HCT116 (cell line): ENCODE data around the gene UQCR11. TPM values are rescaled to one million over a fixed set of nuclear protein-coding genes. Genes with fewer than 3 reads are reported as not detected.

Source experiments
- ATAC-seq: fragments of 200-7000 bp; cut with Tn5 transposase; 2 replicates; pipeline ENCODE4 v1.9.1; 2020; ENCODE audit warnings: mild to moderate bottlenecking, moderate library complexity
- BruUV-seq: library from RNA; stranded (reverse); fragments of 400-500 nt; replicated peaks from 2 replicates; lab custom pipeline; 2021; lab: Mats Ljungman, UMichigan
- CTCF ChIA-PET: fragments of 300-600 bp; sonication (Branson Sonifier 250); formaldehyde crosslinking; loops from one replicate; lab custom pipeline; 2021; ENCODE audit warnings: antibody characterized with exemption; lab: Charles Lee
- POLR2A ChIA-PET: fragments of 300-600, 350-600 bp; sonication (Branson Sonifier 250); formaldehyde crosslinking; loops from one replicate; lab custom pipeline; 2021; ENCODE audit warnings: antibody characterized with exemption; lab: Charles Lee
- RAD21 ChIA-PET, 2 experiments: fragments of 300-600 bp; sonication (Branson Sonifier 250); formaldehyde crosslinking; loops; one replicate each; lab custom pipeline; 2023; ENCODE audit warnings: low total read pairs in 2 of 2; ENCODE audit not compliant: uncharacterized antibody in 2 of 2, unreplicated experiment in 2 of 2, low non-redundant PET in 1 of 2; lab: Charles Lee
- DNase-seq: peaks from one replicate; pipeline ENCODE4 v3.0.0-alpha.2; 2010; ENCODE audit warnings: low read depth, low spot score
- H2AFZ ChIP-seq: fragments of 200-600 bp; shearing (Covaris generic), sonication (generic); 2 replicates; pipeline ENCODE4 v1.6.1; 2017; ENCODE audit warnings: low read depth, mixed run types, mixed read lengths, antibody characterized with exemption, low read length; ENCODE audit not compliant: poor library complexity, severe bottlenecking
- H3K27ac ChIP-seq: 2 replicates; pipeline ENCODE4 v1.5.1; 2012; ENCODE audit warnings: low read depth, low read length
- H3K27me3 ChIP-seq: fragments of 200-600 bp; sonication (generic); 2 replicates; pipeline ENCODE4 v1.6.1; 2016; ENCODE audit warnings: mixed run types, low read length, mixed read lengths; ENCODE audit not compliant: insufficient read depth
- H3K36me3 ChIP-seq, 2 experiments: fragments of 200-500 bp in 1 of 2; fragments of 200-600 bp in 1 of 2; sonication (Bioruptor generic) in 1 of 2; sonication (generic) in 1 of 2; 2 replicates each; pipeline versions ENCODE4 v1.5.1 to v1.6.1; 2014 to 2016; ENCODE audit warnings: low read length in 2 of 2, inconsistent platforms in 1 of 2, mixed read lengths in 1 of 2, mixed run types in 1 of 2; ENCODE audit not compliant: insufficient read depth in 2 of 2, control insufficient read depth in 1 of 2
- H3K4me1 ChIP-seq, 2 experiments: fragments of 200-600 bp in 1 of 2; sonication (generic) in 1 of 2; 2 replicates each; pipeline versions ENCODE4 v1.5.1 to v1.6.1; 2012 to 2017; ENCODE audit warnings: low read length in 2 of 2, inconsistent platforms in 1 of 2, mild to moderate bottlenecking in 1 of 2, mixed read lengths in 1 of 2, mixed run types in 1 of 2, moderate library complexity in 1 of 2; ENCODE audit not compliant: insufficient read depth in 2 of 2, control insufficient read depth in 1 of 2
- H3K4me2 ChIP-seq: fragments of 200-600 bp; sonication (generic); 2 replicates; pipeline ENCODE4 v1.6.1; 2017; ENCODE audit warnings: mixed run types, low read length, mixed read lengths
- H3K4me3 ChIP-seq, 2 experiments: fragments of 200-600 bp in 1 of 2; sonication (generic) in 1 of 2; replicated peaks in 1 of 2; 2 replicates each; pipeline ENCODE4 v1.5.1; 2011 to 2016; ENCODE audit warnings: low read length in 2 of 2, control low read depth in 1 of 2, low read depth in 1 of 2, mild to moderate bottlenecking in 1 of 2, mixed read lengths in 1 of 2, mixed run types in 1 of 2
- H3K79me2 ChIP-seq: fragments of 200-600 bp; sonication (generic); 2 replicates; pipeline ENCODE4 v1.6.1; 2017; ENCODE audit warnings: mild to moderate bottlenecking, mixed run types, low read length, moderate library complexity, mixed read lengths; ENCODE audit not compliant: insufficient read depth
- H3K9ac ChIP-seq: fragments of 200-600 bp; sonication (generic); 2 replicates; pipeline ENCODE4 v1.6.1; 2016; ENCODE audit warnings: low read length, mixed read lengths
- H3K9me2 ChIP-seq: fragments of 200-600 bp; sonication (generic), shearing (Covaris generic); 2 replicates; pipeline ENCODE4 v1.6.1; 2017; ENCODE audit warnings: mixed run types, mild to moderate bottlenecking, moderate library complexity; ENCODE audit not compliant: insufficient read depth
- H3K9me3 ChIP-seq, 2 experiments: fragments of 200-500 bp in 1 of 2; fragments of 200-600 bp in 1 of 2; sonication (Bioruptor generic) in 1 of 2; sonication (generic) in 1 of 2; 2 replicates each; pipeline ENCODE4 v1.6.1; 2014 to 2017; ENCODE audit warnings: low read length in 2 of 2, mixed read lengths in 2 of 2, inconsistent platforms in 1 of 2, low read depth in 1 of 2, mild to moderate bottlenecking in 1 of 2, mixed run types in 1 of 2, moderate library complexity in 1 of 2; ENCODE audit not compliant: control insufficient read depth in 1 of 2, insufficient read depth in 1 of 2
- H4K20me1 ChIP-seq: fragments of 200-600 bp; sonication (generic), shearing (Covaris generic); 2 replicates; pipeline ENCODE4 v1.6.1; 2017; ENCODE audit warnings: mixed run types, mild to moderate bottlenecking, moderate library complexity; ENCODE audit not compliant: insufficient read depth
- CBX3 ChIP-seq: IDR thresholded peaks from 2 replicates; pipeline ENCODE4 v1.6.1; 2012; ENCODE audit warnings: low read depth
- EGR1 ChIP-seq: IDR thresholded peaks from 2 replicates; pipeline ENCODE4 v1.6.1; 2012; ENCODE audit warnings: low read depth
- ELF1 ChIP-seq: IDR thresholded peaks from 2 replicates; pipeline ENCODE4 v1.6.1; 2012; ENCODE audit warnings: low read depth, borderline replicate concordance
- EZH2phosphoT487 ChIP-seq: fragments of 200-600 bp; IDR thresholded peaks from 2 replicates; pipeline ENCODE4 v1.6.1; 2018; ENCODE audit warnings: antibody characterized with exemption, borderline replicate concordance
- FOSL1 ChIP-seq: IDR thresholded peaks from 2 replicates; pipeline ENCODE4 v1.6.1; 2012; ENCODE audit warnings: low read depth
- POLR2AphosphoS5 ChIP-seq: IDR thresholded peaks from 2 replicates; pipeline ENCODE4 v1.6.1; 2011; ENCODE audit warnings: mild to moderate bottlenecking, low read depth, low read length, moderate library complexity
- SIN3A ChIP-seq: IDR thresholded peaks from 2 replicates; pipeline ENCODE4 v1.6.1; 2012; ENCODE audit warnings: low read depth
- SP1 ChIP-seq: IDR thresholded peaks from 2 replicates; pipeline ENCODE4 v1.6.1; 2012; ENCODE audit warnings: low read depth
- TCF7L2 ChIP-seq: IDR thresholded peaks from 2 replicates; pipeline ENCODE4 v1.7.0; 2011; ENCODE audit warnings: borderline replicate concordance, inconsistent platforms; ENCODE audit not compliant: insufficient read depth, insufficient read length; ENCODE audit errors: extremely low read depth
- ZFX ChIP-seq: fragments of 450-650 bp; IDR thresholded peaks from 2 replicates; pipeline ENCODE4 v1.6.1; 2017
- ZNF274 ChIP-seq: fragments of 200-500 bp; sonication (Bioruptor generic); IDR thresholded peaks from 2 replicates; pipeline ENCODE4 v1.6.1; 2014; ENCODE audit warnings: mild to moderate bottlenecking, low read depth, low read length, inconsistent platforms
- intact Hi-C: fragments of 100-400 bp; cut with micrococcal nuclease; formaldehyde crosslinking; loops from 2 replicates; pipeline ENCODE4 v1.10.0; 2022
- total RNA-seq: library from RNA; stranded (reverse); gene quantifications from one replicate; pipeline ENCODE4 v1.2.1, GENCODE V29; 2021; ENCODE audit not compliant: unreplicated experiment
- TF ChIP-seq, protein P1 (sequence below): IDR thresholded peaks from 2 replicates; pipeline ENCODE4 v1.6.1; 2012

Gene UQCR11
- total RNA-seq, 1 experiment from 2014 or later: 303 TPM

DNA sequence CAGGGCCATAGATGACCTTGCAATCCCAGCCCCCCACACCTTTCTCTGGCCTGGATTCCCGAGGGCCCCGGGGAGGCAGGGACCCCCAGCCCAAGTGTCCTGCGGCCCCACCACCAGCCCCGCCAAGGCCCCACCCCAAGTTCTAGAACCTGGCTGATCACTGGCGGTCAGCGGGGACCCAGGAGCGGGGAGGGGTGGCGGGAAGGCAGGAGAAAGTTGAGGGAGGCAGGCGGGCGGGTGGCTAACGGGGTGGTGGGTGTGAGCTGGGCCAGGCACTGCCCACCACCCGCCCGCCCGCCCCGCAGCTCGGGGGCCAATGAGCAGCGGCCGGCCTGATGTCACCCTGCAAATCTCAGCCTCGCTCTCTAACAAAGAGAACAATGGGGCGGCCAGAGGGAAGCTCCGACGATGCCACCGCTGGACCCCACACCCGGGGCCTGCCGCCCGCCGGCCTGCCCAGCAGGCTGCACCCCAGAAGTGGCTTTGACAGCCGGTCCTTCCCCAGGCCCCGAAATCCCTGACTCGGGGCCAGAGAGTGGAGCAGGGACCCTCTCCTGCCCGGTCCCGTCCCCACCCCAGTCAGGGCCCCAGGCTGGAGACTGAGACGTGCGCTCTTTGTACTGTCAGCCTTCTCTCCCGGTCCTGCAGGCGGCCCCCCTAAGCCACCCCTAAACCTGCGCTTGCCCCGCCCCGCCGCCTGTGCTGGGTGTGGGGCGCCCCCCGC lies 38.7 kb downstream of the UQCR11 start:
- Histone ChIP-seq H3K4me1 (peaks cover 13 to 14% of the 10 kb centered on the region in 2 experiments; a peak in 3 of 4 replicates), H3K4me3 (peak overlapping the region; percentile 65 to 72), H3K36me3 (0 out of 4 replicates have a peak, but pooled peaks cover 0 to 3% of the 10 kb centered on the region in 2 experiments), H3K4me2 (peak overlapping the region; percentile 86), H2AFZ (no peak overlapping the region), H3K79me2 (peaks cover 54% of the 10 kb centered on the region), H3K9me2 (no peaks in the 10 kb centered on the region), H3K9ac (peak overlapping the region; percentile 83), H3K9me3 (no peaks in the 10 kb centered on the region), H3K27me3 (no peaks in the 10 kb centered on the region), H4K20me1 (no peaks in the 10 kb centered on the region), H3K27ac (peak overlapping the region; percentile 88)
- POLR2A ChIA-PET: no interaction called here
- TF ChIP-seq SP1: no peak
- TF ChIP-seq ZNF274: no peak
- no peak for TF ChIP-seq SIN3A
- no peak for TF ChIP-seq EZH2phosphoT487
- peak; percentile 39; the same call in 1 of the 2 replicates for TF ChIP-seq ZFX
- TF ChIP-seq FOSL1: no peak
- no peak for TF ChIP-seq EGR1
- no peak for TF ChIP-seq ELF1
- peak; percentile 7 for TF ChIP-seq TCF7L2
- no peak for TF ChIP-seq CBX3
- TF ChIP-seq, protein P1, sequence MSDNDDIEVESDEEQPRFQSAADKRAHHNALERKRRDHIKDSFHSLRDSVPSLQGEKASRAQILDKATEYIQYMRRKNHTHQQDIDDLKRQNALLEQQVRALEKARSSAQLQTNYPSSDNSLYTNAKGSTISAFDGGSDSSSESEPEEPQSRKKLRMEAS: no peak
- TF ChIP-seq POLR2AphosphoS5: peak; percentile 30; the same call in 1 of the 2 replicates
- CTCF ChIA-PET: interaction anchor here (2.3 kb wide), 1 partner anchor 20 kb away, joined by 14 read pairs; no protein-coding TSS in a partner anchor
- no TSS peak for BruUV-seq
- RAD21 ChIA-PET: no interaction called here
- ATAC-seq: peak; percentile 78
- DNase-seq: no peak
- intact Hi-C loops: no loop called here
